Stomach (tissue), 4 donors: ENCODE measurements around the gene CARMIL3.

Source experiments
- EP300 ChIP-seq: sonication (generic); formaldehyde crosslinking; IDR thresholded peaks from one replicate; pipeline ENCODE4 v1.6.1; 2017; ENCODE audit warnings: antibody characterized with exemption
- POLR2AphosphoS5 ChIP-seq, 3 donors: sonication (generic); formaldehyde crosslinking; IDR thresholded peaks; one replicate each; pipeline ENCODE4 v1.6.1; 2016; ENCODE audit warnings: antibody characterized with exemption in 3 of 3
- TF ChIP-seq, protein P1 (sequence below), 7 experiments: fragments of 450-650 bp in 4 of 7; fragments of 200-600 bp in 3 of 7; sonication (generic) in 3 of 7; IDR thresholded peaks; one replicate each; pipeline ENCODE4 v1.5.1; 2016 to 2019; ENCODE audit warnings: antibody characterized with exemption in 7 of 7, control low read depth in 2 of 7, mild to moderate bottlenecking in 1 of 7

DNA sequence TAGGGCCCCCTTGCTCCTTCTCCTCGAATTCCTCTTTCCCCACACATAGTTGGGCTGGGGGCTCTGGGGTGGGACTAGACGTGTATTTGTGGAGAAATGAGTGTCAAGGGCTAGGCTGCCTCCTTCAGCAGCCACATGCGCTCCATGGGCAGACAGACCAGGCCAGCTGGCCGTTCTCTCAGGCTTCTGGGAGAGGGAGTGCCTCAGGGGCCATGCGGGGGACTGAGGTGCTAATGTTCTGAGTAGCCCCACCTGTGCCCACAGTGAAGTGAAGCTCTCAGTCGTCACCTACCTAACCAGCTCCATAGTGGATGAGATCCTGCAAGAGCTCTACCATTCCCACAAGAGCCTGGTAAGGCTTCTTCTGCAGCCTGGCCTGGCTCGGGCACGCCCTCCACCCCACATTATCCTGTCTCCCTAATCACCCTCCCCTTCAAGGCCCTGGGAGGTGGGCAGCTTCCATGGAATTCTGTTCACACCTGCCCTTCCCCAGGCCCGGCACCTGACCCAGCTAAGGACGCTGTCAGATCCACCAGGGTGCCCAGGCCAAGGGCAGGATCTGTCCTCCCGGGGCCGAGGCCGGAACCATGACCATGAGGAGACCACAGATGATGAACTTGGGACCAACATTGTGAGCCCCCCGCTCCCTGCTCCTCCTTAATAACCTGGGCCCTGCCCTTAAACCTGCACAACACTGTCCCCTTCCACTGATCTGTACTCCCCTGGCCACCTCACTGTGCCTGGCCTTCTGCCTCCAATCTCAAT is 10.6 kb downstream of the CARMIL3 start:
- TF ChIP-seq, protein P1, sequence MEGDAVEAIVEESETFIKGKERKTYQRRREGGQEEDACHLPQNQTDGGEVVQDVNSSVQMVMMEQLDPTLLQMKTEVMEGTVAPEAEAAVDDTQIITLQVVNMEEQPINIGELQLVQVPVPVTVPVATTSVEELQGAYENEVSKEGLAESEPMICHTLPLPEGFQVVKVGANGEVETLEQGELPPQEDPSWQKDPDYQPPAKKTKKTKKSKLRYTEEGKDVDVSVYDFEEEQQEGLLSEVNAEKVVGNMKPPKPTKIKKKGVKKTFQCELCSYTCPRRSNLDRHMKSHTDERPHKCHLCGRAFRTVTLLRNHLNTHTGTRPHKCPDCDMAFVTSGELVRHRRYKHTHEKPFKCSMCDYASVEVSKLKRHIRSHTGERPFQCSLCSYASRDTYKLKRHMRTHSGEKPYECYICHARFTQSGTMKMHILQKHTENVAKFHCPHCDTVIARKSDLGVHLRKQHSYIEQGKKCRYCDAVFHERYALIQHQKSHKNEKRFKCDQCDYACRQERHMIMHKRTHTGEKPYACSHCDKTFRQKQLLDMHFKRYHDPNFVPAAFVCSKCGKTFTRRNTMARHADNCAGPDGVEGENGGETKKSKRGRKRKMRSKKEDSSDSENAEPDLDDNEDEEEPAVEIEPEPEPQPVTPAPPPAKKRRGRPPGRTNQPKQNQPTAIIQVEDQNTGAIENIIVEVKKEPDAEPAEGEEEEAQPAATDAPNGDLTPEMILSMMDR (IDR thresholded peaks at IDR 0.05) = no peak
- TF ChIP-seq EP300 (no peak), POLR2AphosphoS5 (IDR thresholded peaks at IDR 0.05) (no peak)
